Activated B cell treated with CpG ODN at 0.5 μM for 24 hours (primary cell): ENCODE data around the gene TBC1D16. TPM values are rescaled to one million over a fixed set of nuclear protein-coding genes. Genes with fewer than 3 reads are reported as not detected.

Experiments
- ATAC-seq: fragments of 200-7000 bp; cut with Tn5 transposase; one replicate; pipeline ENCODE4 v1.10.0; 2021; ENCODE audit warnings: low read depth, mild to moderate bottlenecking, moderate library complexity
- CTCF ChIA-PET: fragments of 350-600 bp; sonication (Branson Sonifier 250); formaldehyde crosslinking; loops from one replicate; lab custom pipeline; 2021; ENCODE audit warnings: antibody characterized with exemption; lab: Charles Lee
- POLR2A ChIA-PET: fragments of 350-600 bp; sonication (Branson Sonifier 250); formaldehyde crosslinking; loops from one replicate; lab custom pipeline; 2021; ENCODE audit warnings: antibody characterized with exemption; lab: Charles Lee
- DNase-seq: peaks from one replicate; pipeline ENCODE4 v3.0.0; 2022
- H3K27ac Mint-ChIP-seq: one replicate; pipeline ENCODE4 v1.8.0; 2020; ENCODE audit warnings: mixed read lengths
- H3K27me3 Mint-ChIP-seq: one replicate; pipeline ENCODE4 v1.8.0; 2021; ENCODE audit warnings: mixed read lengths
- H3K36me3 Mint-ChIP-seq: one replicate; pipeline ENCODE4 v1.8.0; 2021; ENCODE audit warnings: low read depth, mixed read lengths
- H3K4me1 Mint-ChIP-seq: one replicate; pipeline ENCODE4 v1.8.0; 2021; ENCODE audit warnings: mixed read lengths
- H3K4me3 Mint-ChIP-seq: one replicate; pipeline ENCODE4 v1.8.0; 2020; ENCODE audit warnings: mild to moderate bottlenecking, mixed read lengths
- H3K9me3 Mint-ChIP-seq: one replicate; pipeline ENCODE4 v1.8.0; 2020; ENCODE audit warnings: mixed read lengths
- intact Hi-C: fragments of 100-400 bp; cut with micrococcal nuclease; formaldehyde crosslinking; loops from one replicate; pipeline ENCODE4 v1.15.1; 2024
- total RNA-seq: library from RNA; stranded (reverse); gene quantifications from 2 replicates; pipeline ENCODE4 v1.2.3, GENCODE V29; 2022
- TF ChIP-seq, protein P1 (sequence below): fragments of 200-600 bp; IDR thresholded peaks from one replicate; pipeline ENCODE4 v1.8.0; 2022; ENCODE audit warnings: antibody characterized with exemption, mild to moderate bottlenecking

TBC1D16 gene
- total RNA-seq, 1 donor from 2014 or later = 2.6 TPM

DNA sequence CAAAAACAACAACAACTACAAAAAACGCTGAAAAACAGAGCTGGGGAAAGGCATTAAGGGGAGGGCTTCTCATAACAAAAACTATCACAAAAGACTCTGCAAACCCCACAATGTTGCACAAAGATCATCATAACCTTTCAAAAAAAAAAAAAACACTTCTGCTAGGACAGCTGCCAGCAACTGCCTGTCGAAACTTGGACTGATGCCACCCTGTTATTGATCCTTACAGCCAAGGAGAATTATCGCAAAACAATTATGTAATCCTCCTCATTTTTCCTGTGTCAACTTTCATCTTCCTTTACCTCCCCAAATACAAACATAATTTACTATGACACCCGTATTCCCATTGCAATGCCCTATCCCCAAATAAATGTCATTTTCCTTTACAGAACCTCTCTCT lies 10.0 kb upstream of the TBC1D16 start:
- ATAC-seq (no peak), DNase-seq (no peak)
- H3K4me3 Mint-ChIP-seq = no peak overlapping the region
- no peaks in the 10 kb centered on the region for H3K9me3 Mint-ChIP-seq
- no peaks in the 10 kb centered on the region for H3K36me3 Mint-ChIP-seq
- intact Hi-C loops = no loop called here
- H3K27ac Mint-ChIP-seq = no peak overlapping the region
- POLR2A ChIA-PET = interaction anchor here (0.6 kb wide), 1 partner anchor 72 kb away, joined by 4 read pairs; no protein-coding TSS in a partner anchor
- CTCF ChIA-PET = no interaction called here
- TF ChIP-seq, protein P1, sequence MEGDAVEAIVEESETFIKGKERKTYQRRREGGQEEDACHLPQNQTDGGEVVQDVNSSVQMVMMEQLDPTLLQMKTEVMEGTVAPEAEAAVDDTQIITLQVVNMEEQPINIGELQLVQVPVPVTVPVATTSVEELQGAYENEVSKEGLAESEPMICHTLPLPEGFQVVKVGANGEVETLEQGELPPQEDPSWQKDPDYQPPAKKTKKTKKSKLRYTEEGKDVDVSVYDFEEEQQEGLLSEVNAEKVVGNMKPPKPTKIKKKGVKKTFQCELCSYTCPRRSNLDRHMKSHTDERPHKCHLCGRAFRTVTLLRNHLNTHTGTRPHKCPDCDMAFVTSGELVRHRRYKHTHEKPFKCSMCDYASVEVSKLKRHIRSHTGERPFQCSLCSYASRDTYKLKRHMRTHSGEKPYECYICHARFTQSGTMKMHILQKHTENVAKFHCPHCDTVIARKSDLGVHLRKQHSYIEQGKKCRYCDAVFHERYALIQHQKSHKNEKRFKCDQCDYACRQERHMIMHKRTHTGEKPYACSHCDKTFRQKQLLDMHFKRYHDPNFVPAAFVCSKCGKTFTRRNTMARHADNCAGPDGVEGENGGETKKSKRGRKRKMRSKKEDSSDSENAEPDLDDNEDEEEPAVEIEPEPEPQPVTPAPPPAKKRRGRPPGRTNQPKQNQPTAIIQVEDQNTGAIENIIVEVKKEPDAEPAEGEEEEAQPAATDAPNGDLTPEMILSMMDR = no peak
- peaks cover 2% of the 10 kb centered on the region for H3K27me3 Mint-ChIP-seq
- H3K4me1 Mint-ChIP-seq = no peaks in the 10 kb centered on the region

DNA sequence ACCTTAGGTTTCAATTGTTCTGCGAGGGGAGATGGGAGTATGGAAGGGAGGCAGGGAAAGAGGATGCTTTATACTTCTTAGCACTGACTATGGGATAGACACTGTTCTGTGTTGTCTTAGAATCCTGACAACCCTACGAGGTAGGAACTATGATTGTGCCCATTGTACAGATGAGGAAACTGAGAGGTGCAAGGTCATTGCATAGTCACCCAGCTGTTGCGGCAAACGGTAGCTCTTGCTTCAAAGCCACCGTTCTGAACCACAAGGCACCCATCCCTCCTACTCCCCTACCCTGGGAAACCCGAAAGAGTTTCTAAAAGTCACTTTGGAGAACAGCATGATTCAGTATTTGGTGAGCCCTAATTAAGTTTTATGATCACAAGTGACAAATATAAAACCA lies 8.3 kb upstream of the TBC1D16 start:
- DNase-seq (no peak), ATAC-seq (no peak)
- H3K27ac Mint-ChIP-seq = no peak overlapping the region
- H3K36me3 Mint-ChIP-seq = no peaks in the 10 kb centered on the region
- peaks cover 2% of the 10 kb centered on the region for H3K27me3 Mint-ChIP-seq
- TF ChIP-seq, protein P1 = no peak
- no peaks in the 10 kb centered on the region for H3K4me1 Mint-ChIP-seq
- ChIA-PET POLR2A (no interaction called here), CTCF (no interaction called here)
- intact Hi-C loops = no loop called here
- H3K4me3 Mint-ChIP-seq = no peak overlapping the region
- no peaks in the 10 kb centered on the region for H3K9me3 Mint-ChIP-seq

DNA sequence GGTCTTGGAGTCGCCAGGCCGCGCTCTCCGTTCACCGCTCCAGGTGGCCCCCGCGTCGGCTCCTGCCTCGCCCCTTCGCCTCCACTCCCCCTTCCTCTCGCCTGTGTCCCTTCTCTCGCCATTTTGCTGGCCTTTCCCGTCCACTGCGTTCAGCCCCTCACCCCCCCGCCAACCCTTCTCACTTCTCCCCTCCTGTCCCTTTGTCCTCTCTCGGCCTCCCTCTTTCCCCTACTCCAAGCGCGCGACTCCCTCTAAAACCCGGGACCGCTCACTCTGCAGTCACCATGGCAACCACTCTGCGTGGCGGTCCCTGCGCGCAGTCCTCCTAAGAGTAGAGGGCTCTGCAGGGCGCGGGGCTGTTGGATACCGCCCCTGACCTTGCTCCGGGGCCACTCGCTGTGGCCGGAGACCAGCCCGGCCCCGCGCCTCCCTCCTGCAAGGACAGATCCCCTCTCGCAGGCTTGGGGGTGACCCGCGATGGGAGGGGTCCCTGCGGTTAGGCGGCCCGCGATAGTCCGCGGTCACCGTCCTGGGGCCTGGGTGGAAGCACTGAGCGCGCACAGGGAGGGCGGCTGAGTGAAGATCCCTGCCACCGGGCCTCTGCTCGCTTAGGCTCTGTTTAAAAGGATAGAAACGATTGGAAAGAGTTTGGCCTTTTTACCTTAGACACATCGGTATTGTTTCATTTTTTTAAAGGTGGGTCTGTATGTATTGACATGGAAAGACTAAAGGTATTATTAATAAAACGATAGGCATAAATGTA lies 1.2 kb upstream of the TBC1D16 start:
- H3K4me1 Mint-ChIP-seq = peaks cover 15% of the 10 kb centered on the region
- H3K27me3 Mint-ChIP-seq = peaks cover 5% of the 10 kb centered on the region
- DNase-seq (no peak), ATAC-seq (peak; percentile 18)
- intact Hi-C loops = loop anchor here (1.0 to 5.0 kb wide), 4 partner anchors 29 to 240 kb away; partner anchors contain the start of genes CBX4, CBX8 and GAA
- ChIA-PET CTCF (no interaction called here), POLR2A (no interaction called here)
- no peaks in the 10 kb centered on the region for H3K9me3 Mint-ChIP-seq
- TF ChIP-seq, protein P1 = no peak
- peak overlapping the region; percentile 86 for H3K27ac Mint-ChIP-seq
- H3K4me3 Mint-ChIP-seq = peak overlapping the region; percentile 89
- peaks cover 3% of the 10 kb centered on the region for H3K36me3 Mint-ChIP-seq

DNA sequence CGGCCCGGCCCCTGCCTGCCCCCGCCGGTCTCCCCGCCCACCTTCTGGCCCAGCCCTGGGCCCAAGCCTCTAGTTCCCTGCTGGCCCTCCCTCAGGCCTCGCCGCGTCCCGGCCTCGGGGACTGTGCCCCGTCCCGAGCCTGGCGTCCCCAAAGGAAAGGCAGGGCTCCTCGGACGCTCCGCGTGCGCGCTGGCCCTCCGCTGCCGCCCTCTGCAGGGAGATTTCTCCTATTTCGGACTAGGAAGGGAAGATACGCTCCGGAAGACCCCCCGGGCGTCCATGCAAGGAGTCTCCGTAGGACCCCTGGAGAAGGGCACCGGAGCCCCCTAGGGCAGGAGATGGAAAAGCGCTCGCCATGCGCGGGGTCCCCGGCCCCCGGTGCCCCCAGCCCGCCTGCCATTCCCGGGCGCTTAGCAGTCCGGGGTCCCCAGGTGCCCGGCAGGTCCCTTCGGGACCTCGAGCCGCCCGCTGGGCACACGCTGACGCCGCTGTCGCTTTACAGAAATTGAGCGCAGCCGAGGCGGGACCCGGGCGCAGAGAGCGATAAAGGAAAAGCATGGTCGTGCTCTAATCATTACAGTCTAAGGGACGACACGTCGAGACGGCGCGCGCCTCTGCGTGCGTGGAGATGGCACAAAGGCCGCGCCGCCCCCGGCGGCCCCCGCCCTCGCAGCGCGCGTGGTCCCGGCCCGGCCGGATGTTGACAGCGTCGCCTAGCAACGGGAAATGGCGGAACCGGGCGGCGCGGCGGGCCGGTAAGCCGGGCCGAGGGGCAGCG lies 454 bp upstream of the TBC1D16 start, which contains the start of gene CCDC40:
Gene CCDC40, plus strand, starts transcription at position 706 of the 778 bp plus-strand sequence. Its CDS starts 21 bp downstream, at position 727.
- POLR2A ChIA-PET = no interaction called here
- Mint-ChIP-seq H3K36me3 (peaks cover 3% of the 10 kb centered on the region), H3K4me1 (peaks cover 15% of the 10 kb centered on the region), H3K27me3 (peaks cover 3% of the 10 kb centered on the region), H3K27ac (peak within 1 kb of the TSS; percentile 86), H3K9me3 (no peaks in the 10 kb centered on the region), H3K4me3 (peak within 1 kb of the TSS; percentile 89)
- DNase-seq (peak; percentile 80), ATAC-seq (peak; percentile 83)
- TF ChIP-seq, protein P1 = no peak
- CTCF ChIA-PET = no interaction called here
- intact Hi-C loops = loop anchor here (1.0 to 5.0 kb wide), 4 partner anchors 28 to 239 kb away; partner anchors contain the start of genes CBX4, CBX8 and GAA
